KMS-11 (cell line): ENCODE measurements around the gene PF4V1.

Experiments
- H2AFZ ChIP-seq: fragments of 200-600 bp; sonication (generic); 2 replicates; pipeline ENCODE4 v1.6.1; 2016; ENCODE audit warnings: antibody characterized with exemption, mixed run types, low read depth
- H3K27ac ChIP-seq: fragments of 200-600 bp; sonication (generic); 2 replicates; pipeline ENCODE4 v1.6.1; 2016; ENCODE audit warnings: mild to moderate bottlenecking, mixed run types
- H3K27me3 ChIP-seq: fragments of 200-600 bp; sonication (generic); 2 replicates; pipeline ENCODE4 v1.6.1; 2017; ENCODE audit warnings: mild to moderate bottlenecking, low read depth, mixed run types, moderate library complexity; ENCODE audit not compliant: insufficient read depth
- H3K36me3 ChIP-seq: fragments of 200-600 bp; sonication (generic); 2 replicates; pipeline ENCODE4 v1.6.1; 2017; ENCODE audit warnings: mild to moderate bottlenecking, mixed run types; ENCODE audit not compliant: insufficient read depth
- H3K4me1 ChIP-seq: fragments of 200-600 bp; sonication (generic); 2 replicates; pipeline ENCODE4 v1.6.1; 2016; ENCODE audit warnings: mild to moderate bottlenecking, low read depth, mixed run types; ENCODE audit not compliant: poor library complexity, severe bottlenecking
- H3K4me2 ChIP-seq: fragments of 200-600 bp; sonication (generic); 2 replicates; pipeline ENCODE4 v1.7.0; 2016; ENCODE audit warnings: mild to moderate bottlenecking, mixed run types
- H3K4me3 ChIP-seq: fragments of 200-600 bp; sonication (generic); IDR thresholded peaks from 2 replicates; pipeline ENCODE4 v1.6.1; 2017; ENCODE audit warnings: low read depth, low read length, mixed read lengths; ENCODE audit not compliant: insufficient read depth
- H3K79me2 ChIP-seq: fragments of 200-600 bp; sonication (generic); 2 replicates; pipeline ENCODE4 v1.6.1; 2016; ENCODE audit warnings: low read depth, mixed run types; ENCODE audit not compliant: insufficient read depth
- H3K9ac ChIP-seq: fragments of 200-600 bp; sonication (generic); 2 replicates; pipeline ENCODE4 v1.6.1; 2016; ENCODE audit warnings: mild to moderate bottlenecking, mixed run types
- H4K20me1 ChIP-seq: fragments of 200-600 bp; sonication (generic); 2 replicates; pipeline ENCODE4 v1.6.1; 2016; ENCODE audit warnings: mild to moderate bottlenecking, mixed run types; ENCODE audit not compliant: insufficient read depth
- CTCF ChIP-seq: fragments of 200-600 bp; sonication (generic); conservative IDR thresholded peaks from 2 replicates; pipeline ENCODE4 v1.6.1; 2017; ENCODE audit warnings: low read depth, mild to moderate bottlenecking, antibody characterized with exemption, low read length, moderate library complexity, mixed read lengths

The PF4V1 gene

GRCh38 chr4:73872316-73873108 is 19.4 kb downstream of the PF4V1 start:
- no peaks in the 10 kb centered on the region for H3K4me1 ChIP-seq
- no peak overlapping the region for H2AFZ ChIP-seq
- no peaks in the 10 kb centered on the region for H3K79me2 ChIP-seq
- TF ChIP-seq CTCF: no peak
- no peaks in the 10 kb centered on the region for H3K27me3 ChIP-seq
- H3K27ac ChIP-seq: no peak overlapping the region
- no peak overlapping the region for H3K4me2 ChIP-seq
- no peak overlapping the region for H3K9ac ChIP-seq
- H4K20me1 ChIP-seq: no peaks in the 10 kb centered on the region
- H3K36me3 ChIP-seq: no peaks in the 10 kb centered on the region
- H3K4me3 ChIP-seq: no peak overlapping the region

- Histone ChIP-seq H4K20me1 (no peaks in the 10 kb centered on the region), H3K79me2 (no peaks in the 10 kb centered on the region), H2AFZ (no peak overlapping the region), H3K4me2 (no peak overlapping the region), H3K4me3 (no peak overlapping the region), H3K9ac (no peak overlapping the region), H3K4me1 (no peaks in the 10 kb centered on the region), H3K36me3 (no peaks in the 10 kb centered on the region), H3K27ac (no peak overlapping the region), H3K27me3 (no peaks in the 10 kb centered on the region)
- no peak for TF ChIP-seq CTCF
These were observed 21.3 kb downstream of the PF4V1 start for GRCh38 chr4:73874386-73874785.

- no peak overlapping the region for H3K27ac ChIP-seq
These were observed 22.3 kb downstream of the PF4V1 start for GRCh38 chr4:73875401-73875800.

GRCh38 chr4:73883306-73883705 is 30.2 kb downstream of the PF4V1 start:
- H3K27me3 ChIP-seq: no peaks in the 10 kb centered on the region
- peak overlapping the region; percentile 53 for H2AFZ ChIP-seq
- H3K27ac ChIP-seq: peak overlapping the region; percentile 66

More at GRCh38 chr4:73875401-73875800, 22.3 kb downstream of the PF4V1 start:
- no peak overlapping the region for H3K4me2 ChIP-seq
- H3K79me2 ChIP-seq: no peaks in the 10 kb centered on the region
- H3K4me3 ChIP-seq: no peak overlapping the region
- H2AFZ ChIP-seq: no peak overlapping the region
- no peaks in the 10 kb centered on the region for H3K27me3 ChIP-seq
- no peaks in the 10 kb centered on the region for H3K4me1 ChIP-seq
- no peak for TF ChIP-seq CTCF
- H4K20me1 ChIP-seq: no peaks in the 10 kb centered on the region
- H3K36me3 ChIP-seq: no peaks in the 10 kb centered on the region
- H3K9ac ChIP-seq: no peak overlapping the region

More at GRCh38 chr4:73883306-73883705, 30.2 kb downstream of the PF4V1 start:
- peak overlapping the region; percentile 9; the same call in 1 of the 2 replicates for H3K9ac ChIP-seq
- H3K4me3 ChIP-seq: no peak overlapping the region
- H3K4me1 ChIP-seq: peaks cover 41% of the 10 kb centered on the region
- H3K4me2 ChIP-seq: peak overlapping the region; percentile 92
- no peaks in the 10 kb centered on the region for H4K20me1 ChIP-seq
- no peak for TF ChIP-seq CTCF
- no peaks in the 10 kb centered on the region for H3K79me2 ChIP-seq
- no peaks in the 10 kb centered on the region for H3K36me3 ChIP-seq
